ENCODE data around the gene TBL1X. TPM values are rescaled to one million over a fixed set of nuclear protein-coding genes. Genes with fewer than 3 reads are reported as not detected.

The TBL1X gene
- total and polyA plus RNA-seq, 2 experiments from 2014 or later, result 8.7 to 26.9 TPM

- Mint-ChIP-seq H3K36me3 (ENCODE audit: low read depth) (0 out of 3 replicates have a peak, but pooled peaks cover 5% of the 10 kb centered on the region), H3K27ac (peak overlapping the region; percentile 92), H3K27me3 (ENCODE audit: insufficient read depth, low read depth, poor library complexity) (peaks cover 12% of the 10 kb centered on the region), H3K9me3 (no peaks in the 10 kb centered on the region), H3K4me3 (peak overlapping the region; percentile 86), H3K4me1 (peaks cover 36% of the 10 kb centered on the region)
- peak overlapping the region; percentile 90 for H3K4me2 ChIP-seq
- H2AFZ ChIP-seq, result no peak overlapping the region
- TF ChIP-seq POLR2AphosphoS5 (IDR thresholded peaks at IDR 0.05; ENCODE audit: low read depth) (no peak), EZH2phosphoT487 (IDR thresholded peaks at IDR 0.05; ENCODE audit: unreplicated experiment) (no peak), EZH2 (IDR thresholded peaks at IDR 0.05; ENCODE audit: low read depth, unreplicated experiment) (no peak)
- DNase-seq (ENCODE audit: low spot score) (peak; percentile 78), ATAC-seq (peak; percentile 53)
- H4K20me1 ChIP-seq (replicated peaks; ENCODE audit: insufficient read depth), result no peaks in the 10 kb centered on the region; the same call in 1 of the 2 replicates
- peaks cover 59% of the 10 kb centered on the region for H3K79me2 ChIP-seq (replicated peaks; ENCODE audit: insufficient read depth)
- no peaks in the 10 kb centered on the region for H3F3A ChIP-seq (replicated peaks; ENCODE audit: low read depth)
- H3K4me1 ChIP-seq (ENCODE audit: insufficient read depth), result peaks cover 38% of the 10 kb centered on the region
- H3K27ac ChIP-seq (ENCODE audit: low read depth), result peak overlapping the region; percentile 92
- peaks cover 13% of the 10 kb centered on the region; the same call in 1 of the 2 replicates for H3K27me3 ChIP-seq (ENCODE audit: insufficient read depth)
- H3K9me2 ChIP-seq (ENCODE audit: insufficient read depth), result no peaks in the 10 kb centered on the region
- peak overlapping the region; percentile 43 for H3K4me3 ChIP-seq
- no peaks in the 10 kb centered on the region for H3K36me3 ChIP-seq (ENCODE audit: insufficient read depth)
Measured at GRCh38 chrX:9789555-9789954, 324.7 kb downstream of the TBL1X start.

Data from GM23338 (cell line).